Stimulated activated CD8-positive, alpha-beta memory T cell treated with anti-CD3 and anti-CD28 coated beads, Interleukin-15, amount 100 ng/mL, for 24 hours (primary cell): ENCODE data around the gene IBTK.
"Not testable (repeated sequence)": the region's sequence is repeated elsewhere in the genome, so short reads cannot be mapped to it uniquely, and the experiment has no call there.

Source experiments
- DNase-seq: peaks from one replicate; pipeline ENCODE4 v3.0.0-alpha.2; 2020; ENCODE audit warnings: low read depth

IBTK gene

GRCh38 chr6:82245376-82245775 is 2.2 kb downstream of the IBTK start:
- no peak for DNase-seq

GRCh38 chr6:82243884-82244283 is 3.7 kb downstream of the IBTK start:
- no peak for DNase-seq

GRCh38 chr6:82240186-82240585 is 7.4 kb downstream of the IBTK start:
- no peak for DNase-seq

DNA sequence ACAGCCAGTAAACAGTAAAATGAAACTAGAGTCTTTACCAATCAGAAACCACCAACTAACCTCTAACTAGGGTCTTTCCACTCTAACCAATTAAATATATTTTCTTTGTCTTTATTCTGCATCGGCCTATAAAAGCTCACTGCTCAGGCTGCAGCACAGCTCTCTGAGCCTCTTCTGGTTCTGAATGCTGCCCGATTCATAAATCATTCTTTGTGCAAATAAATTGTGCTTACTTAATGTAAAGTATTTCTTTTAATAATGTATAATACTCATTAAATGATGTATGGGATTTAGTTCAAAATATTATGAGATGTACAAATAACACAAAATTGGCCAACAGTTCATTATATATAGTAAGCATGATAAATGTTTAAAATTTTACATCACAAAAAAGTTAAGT is 7.9 kb downstream of the IBTK start:
- DNase-seq = no peak

- no peak for DNase-seq
Observed at GRCh38 chr6:82237013-82237412, 10.5 kb downstream of the IBTK start.

DNA sequence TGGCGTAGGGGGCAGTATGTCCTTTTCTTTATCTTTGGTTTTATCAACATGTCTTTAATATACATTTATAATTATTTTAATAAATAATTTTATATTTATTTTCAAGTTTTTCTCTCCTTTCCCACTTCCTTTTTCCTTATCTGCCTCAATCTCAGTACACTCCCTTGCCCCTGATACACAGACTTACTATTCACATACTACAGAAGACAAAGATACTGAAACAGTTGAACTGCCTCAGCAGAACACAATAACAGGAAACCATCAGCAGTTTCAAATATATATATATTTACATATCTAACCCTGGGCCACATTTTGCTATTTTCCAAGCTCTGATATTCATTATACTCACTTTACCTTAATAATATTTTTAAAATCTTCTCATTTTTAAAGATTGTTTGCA is 19.8 kb downstream of the IBTK start:
- DNase-seq = no peak

DNA sequence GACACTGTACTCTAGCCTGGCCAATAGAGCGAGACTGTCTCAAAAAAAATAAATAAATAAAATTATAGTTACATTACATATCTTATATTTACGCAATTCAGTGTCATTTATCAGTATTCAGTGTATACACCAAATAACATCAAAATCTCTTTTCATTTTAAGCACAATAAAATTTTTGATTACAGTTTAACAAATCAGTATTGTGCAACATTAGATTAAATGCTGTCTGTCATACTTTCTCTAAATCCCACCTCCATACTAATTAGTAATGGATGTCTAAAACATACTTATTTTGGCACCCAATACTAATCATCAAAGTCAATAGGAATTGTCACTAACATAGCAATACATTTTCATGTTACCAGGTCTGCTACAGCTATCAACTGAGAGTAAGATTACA is 27.4 kb downstream of the IBTK start:
- no peak for DNase-seq

GRCh38 chr6:82217018-82217586 is 30.4 kb downstream of the IBTK start:
- DNase-seq = no peak

- DNase-seq = no peak
Observed at GRCh38 chr6:82216549-82216948, 31.0 kb downstream of the IBTK start.

DNA sequence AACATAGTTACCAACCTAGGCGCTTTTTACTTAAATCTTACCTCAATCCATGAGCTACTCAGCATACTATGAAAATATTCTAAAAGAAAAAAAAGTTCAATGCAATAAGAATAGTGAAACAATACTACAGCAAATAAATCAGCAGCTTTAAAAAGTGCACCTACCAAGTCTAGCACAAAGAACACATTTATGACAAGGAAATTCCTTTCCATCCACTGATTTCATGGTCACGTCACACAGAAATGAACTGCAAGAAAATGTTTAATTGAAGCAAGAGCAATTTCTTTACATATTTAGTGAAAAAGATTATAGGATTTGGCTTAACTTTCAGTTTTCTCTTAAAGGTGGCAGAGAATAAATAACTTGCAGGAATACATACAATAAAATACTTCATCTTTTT is 36.2 kb downstream of the IBTK start:
- no peak for DNase-seq

DNA sequence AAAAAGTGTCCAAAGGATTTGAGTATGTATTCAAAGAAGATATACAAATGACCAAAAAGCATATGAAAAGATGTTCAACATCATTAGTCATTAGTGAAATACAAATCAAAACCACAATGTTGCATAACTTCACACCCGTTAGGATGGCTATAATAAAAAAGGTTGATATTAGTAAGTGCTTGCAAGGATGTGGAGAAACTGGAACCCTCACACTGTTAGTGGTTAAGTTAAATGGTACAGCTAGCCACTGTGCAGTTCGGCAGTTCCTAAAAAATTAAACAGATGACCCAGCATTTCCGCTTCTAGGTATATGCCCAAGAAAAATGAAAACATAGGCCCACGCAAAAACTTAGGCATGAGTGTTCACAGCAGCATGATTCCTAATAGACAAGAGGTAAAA is 38.6 kb downstream of the IBTK start:
- no peak for DNase-seq

GRCh38 chr6:82205930-82206392 is 41.6 kb downstream of the IBTK start:
- DNase-seq = no peak

DNA sequence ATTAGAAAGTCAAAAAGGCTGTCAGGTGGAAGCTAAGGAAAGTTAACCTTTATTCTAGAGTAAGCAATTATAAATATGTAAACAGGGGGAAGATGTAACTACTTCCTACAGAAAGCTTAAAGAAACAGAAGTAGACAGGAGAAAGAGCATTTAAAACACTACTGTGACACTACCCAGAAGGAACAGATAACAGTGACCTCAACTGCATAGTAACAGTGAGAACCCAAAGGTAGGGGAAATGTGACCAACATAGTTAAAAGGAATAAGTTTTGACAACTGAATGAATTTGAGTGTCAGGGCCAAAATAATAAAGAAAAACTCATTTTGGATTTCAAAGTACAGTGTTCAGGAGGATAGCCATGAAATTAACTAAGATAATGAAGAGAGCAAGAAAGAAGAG is 43.5 kb downstream of the IBTK start:
- no peak for DNase-seq

DNA sequence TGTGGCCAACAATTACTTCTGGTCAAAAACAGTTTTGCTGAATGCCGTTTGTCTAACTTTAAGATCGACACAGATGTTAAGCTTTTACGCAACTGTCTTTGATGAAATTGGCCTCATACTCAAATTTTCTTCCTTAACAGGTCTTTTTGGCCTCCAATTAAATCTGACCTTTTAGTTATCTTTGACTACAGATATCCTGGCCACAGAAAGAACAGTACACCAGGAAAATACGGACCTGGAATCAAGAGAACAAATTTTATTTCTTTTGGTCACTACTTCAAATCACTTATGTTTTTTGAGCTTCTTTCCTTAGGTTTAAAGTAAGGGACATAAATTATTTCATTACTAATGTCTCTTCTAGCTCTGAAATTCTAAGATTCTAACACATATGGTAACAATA is 49.8 kb downstream of the IBTK start:
- no peak for DNase-seq

GRCh38 chr6:82197245-82197644 is 50.3 kb downstream of the IBTK start:
- not testable (repeated sequence) for DNase-seq

DNA sequence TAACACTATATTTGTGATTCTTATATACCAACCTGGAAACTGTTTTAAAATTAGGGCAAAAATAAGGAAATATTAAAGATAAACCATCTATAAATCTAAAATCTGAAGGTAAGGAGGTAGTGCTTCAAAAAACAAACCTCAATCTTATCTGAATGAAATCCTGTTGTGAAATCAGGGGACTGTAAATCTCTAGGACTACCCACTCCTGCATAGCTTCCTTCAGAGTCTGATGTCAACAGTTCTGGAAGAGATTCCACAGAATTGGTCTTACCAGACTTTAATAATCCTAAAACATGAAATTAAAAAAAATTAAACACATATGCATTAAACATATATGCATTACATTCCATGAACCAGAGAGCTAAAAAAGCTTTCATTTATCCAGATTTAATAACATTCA is 51.4 kb downstream of the IBTK start:
- no peak for DNase-seq

DNA sequence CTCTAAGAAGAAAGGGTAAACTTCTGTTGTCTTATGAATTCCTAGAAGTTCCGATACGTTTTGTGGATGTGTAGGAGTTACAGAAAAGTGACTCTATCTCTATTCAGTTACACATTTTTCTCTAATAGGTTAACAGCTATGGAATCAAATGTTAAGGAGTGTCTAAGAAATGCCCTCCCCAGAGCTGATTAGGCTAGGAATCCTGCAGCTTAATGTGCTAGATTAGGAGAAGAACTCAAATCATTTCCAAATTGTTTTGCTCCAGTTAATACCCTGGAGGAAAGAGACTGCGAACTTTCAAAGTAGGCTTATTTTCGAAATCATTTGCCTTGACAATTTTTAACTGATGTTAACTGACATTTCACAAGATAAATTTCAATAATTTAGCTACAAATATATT is 51.9 kb downstream of the IBTK start:
- no peak for DNase-seq

GRCh38 chr6:82185948-82186535 is 61.5 kb downstream of the IBTK start:
- no peak for DNase-seq

- no peak for DNase-seq
Observed at GRCh38 chr6:82183642-82184282, 63.8 kb downstream of the IBTK start.

- no peak for DNase-seq
Observed at GRCh38 chr6:82182756-82183155, 64.8 kb downstream of the IBTK start.

DNA sequence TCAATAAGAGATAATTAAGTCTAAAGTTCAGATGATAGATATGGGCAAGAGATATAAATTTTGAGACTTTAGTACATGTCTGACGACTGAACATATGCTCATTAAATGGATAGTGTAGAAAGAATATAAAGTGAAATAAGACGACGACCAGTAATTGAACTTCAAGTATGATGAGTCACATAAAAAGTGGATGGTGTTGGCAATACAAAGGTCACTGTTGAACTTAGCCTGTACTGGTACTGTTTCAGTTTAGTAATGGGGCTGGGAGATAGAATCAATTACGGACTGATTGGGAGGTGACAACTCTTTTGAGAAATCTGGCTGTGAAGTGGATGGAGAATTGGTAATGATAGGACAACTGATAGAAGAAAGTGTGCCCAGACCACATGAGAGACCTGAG is 68.1 kb downstream of the IBTK start:
- DNase-seq = no peak

- DNase-seq = no peak
Observed at GRCh38 chr6:82178759-82179112, 68.8 kb downstream of the IBTK start.

- DNase-seq = no peak
Observed at GRCh38 chr6:82178077-82178758, 69.3 kb downstream of the IBTK start.
